Ecto neural progenitor cell (in vitro differentiated cells): ENCODE results near the gene RAPGEF4.

Source experiments
- DNase-seq: peaks from one replicate; pipeline ENCODE4 v3.0.0-alpha.2; 2018; ENCODE audit warnings: low spot score

The RAPGEF4 gene

GRCh38 chr2:172937884-172938712 lies 202.5 kb downstream of the RAPGEF4 start:
- no peak for DNase-seq

- DNase-seq: no peak
Observed at GRCh38 chr2:172938713-172939375, 203.2 kb downstream of the RAPGEF4 start.

- DNase-seq: no peak
Observed at GRCh38 chr2:172943539-172943938, 207.9 kb downstream of the RAPGEF4 start.

GRCh38 chr2:172944022-172944793 lies 208.6 kb downstream of the RAPGEF4 start:
- no peak for DNase-seq

- no peak for DNase-seq
Observed at GRCh38 chr2:172944794-172945509, 209.3 kb downstream of the RAPGEF4 start.

- no peak for DNase-seq
Observed at GRCh38 chr2:172945510-172945850, 209.8 kb downstream of the RAPGEF4 start.

- DNase-seq: no peak
Observed at GRCh38 chr2:172947461-172948153, 212.0 kb downstream of the RAPGEF4 start.

- no peak for DNase-seq
Observed at GRCh38 chr2:172949522-172949921, 213.9 kb downstream of the RAPGEF4 start.

GRCh38 chr2:172950565-172950964 lies 214.9 kb downstream of the RAPGEF4 start:
- DNase-seq: no peak

GRCh38 chr2:172951554-172951953 lies 215.9 kb downstream of the RAPGEF4 start:
- DNase-seq: no peak

- DNase-seq: no peak
Observed at GRCh38 chr2:172953411-172953810, 217.8 kb downstream of the RAPGEF4 start.

- DNase-seq: no peak
Observed at GRCh38 chr2:172953970-172954852, 218.6 kb downstream of the RAPGEF4 start.

- no peak for DNase-seq
Observed at GRCh38 chr2:172955587-172955986, 219.9 kb downstream of the RAPGEF4 start.

GRCh38 chr2:172957734-172958133 lies 222.1 kb downstream of the RAPGEF4 start:
- no peak for DNase-seq

- no peak for DNase-seq
Observed at GRCh38 chr2:172962082-172962481, 226.4 kb downstream of the RAPGEF4 start.

- no peak for DNase-seq
Observed at GRCh38 chr2:172962824-172963223, 227.2 kb downstream of the RAPGEF4 start.

GRCh38 chr2:172964511-172965139 lies 229.0 kb downstream of the RAPGEF4 start:
- DNase-seq: no peak

GRCh38 chr2:172965433-172966212 lies 230.0 kb downstream of the RAPGEF4 start:
- DNase-seq: no peak
